ENCODE results near the gene HOXC4. TPM values are rescaled to one million over a fixed set of nuclear protein-coding genes. Genes with fewer than 3 reads are reported as not detected.
"Not testable (repeated sequence)": the region's sequence is repeated elsewhere in the genome, so short reads cannot be mapped to it uniquely, and the experiment has no call there.

The HOXC4 gene
- total RNA-seq, 1 donor from 2014 or later = 1.3 TPM

DNA sequence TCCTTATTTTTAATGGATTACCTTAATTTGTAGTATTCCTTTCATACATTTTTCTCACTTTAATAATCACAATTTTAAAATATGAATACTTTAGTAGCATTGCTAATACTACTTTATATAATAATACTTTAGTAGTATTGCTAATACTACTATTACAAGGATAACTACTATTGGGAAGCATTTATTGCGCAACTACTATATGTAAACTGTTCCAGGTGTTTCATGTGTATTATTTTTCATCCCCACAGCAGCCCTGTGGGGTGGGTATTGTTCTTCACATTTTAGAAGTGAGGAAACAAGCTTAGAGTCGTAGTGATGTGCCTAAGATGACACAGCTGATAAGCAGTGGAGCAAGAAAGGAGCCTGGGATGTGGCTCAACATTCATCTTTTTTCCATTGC, 45.0 kb downstream of the HOXC4 start:
- H3K27me3 ChIP-seq (ENCODE audit: control insufficient read depth, insufficient read depth, low read length); H3K36me3 ChIP-seq (ENCODE audit: control insufficient read depth, insufficient read depth, low read length); DNase-seq (ENCODE audit: low read depth); H3K4me3 ChIP-seq (ENCODE audit: low read depth, low read length): not testable (repeated sequence)

DNA sequence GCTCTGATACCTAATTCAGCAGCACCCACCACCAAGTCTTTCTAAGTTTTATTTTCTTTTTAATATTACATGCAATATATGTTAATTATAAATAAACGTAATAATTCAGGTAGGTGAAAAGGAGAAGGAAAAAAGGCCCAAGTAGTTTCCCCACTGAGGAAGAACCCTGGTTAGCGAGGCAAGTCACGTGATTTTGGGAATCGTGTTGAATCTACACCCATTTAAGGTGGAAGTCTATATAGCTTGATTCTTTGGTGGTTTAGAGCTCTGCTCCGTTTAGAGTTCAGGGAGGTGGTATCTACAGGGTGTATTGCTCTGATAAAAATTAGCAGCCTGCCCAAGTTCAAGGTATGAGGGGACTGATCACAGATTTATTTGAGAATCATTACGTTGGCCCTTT, 47.0 kb downstream of the HOXC4 start:
- not testable (repeated sequence) for H3K36me3 ChIP-seq (ENCODE audit: control insufficient read depth, insufficient read depth, low read length); H3K27me3 ChIP-seq (ENCODE audit: control insufficient read depth, insufficient read depth, low read length); DNase-seq (ENCODE audit: low read depth)

DNA sequence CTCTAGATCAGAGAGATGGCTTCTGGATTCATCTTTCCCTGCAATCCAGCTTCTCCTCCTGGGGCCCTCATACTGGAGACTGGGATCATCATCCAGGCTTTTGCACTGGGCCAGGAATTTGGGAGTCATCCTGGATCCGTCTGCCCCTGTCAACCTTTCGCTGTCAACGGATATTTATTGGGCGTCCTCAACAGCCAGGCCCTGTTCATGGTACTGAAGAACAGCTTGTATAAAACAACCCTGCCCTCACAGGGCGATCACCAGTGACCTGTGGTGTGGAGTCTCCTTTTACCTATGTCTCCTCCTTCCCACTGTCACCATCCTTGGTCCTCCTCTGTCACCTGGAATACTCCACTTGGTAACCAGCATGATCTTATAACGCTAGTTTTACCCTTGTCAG, 48.6 kb downstream of the HOXC4 start:
- H3K36me3 ChIP-seq (ENCODE audit: control insufficient read depth, insufficient read depth, low read length); DNase-seq (ENCODE audit: low read depth); H3K4me3 ChIP-seq (ENCODE audit: low read depth, low read length): not testable (repeated sequence)
- peaks cover 11% of the 10 kb centered on the region for H3K27me3 ChIP-seq (ENCODE audit: control insufficient read depth, insufficient read depth, low read length)

More for the DNA sequence above, 47.0 kb downstream of the HOXC4 start:
- not testable (repeated sequence) for H3K4me3 ChIP-seq (ENCODE audit: low read depth, low read length)

DNA sequence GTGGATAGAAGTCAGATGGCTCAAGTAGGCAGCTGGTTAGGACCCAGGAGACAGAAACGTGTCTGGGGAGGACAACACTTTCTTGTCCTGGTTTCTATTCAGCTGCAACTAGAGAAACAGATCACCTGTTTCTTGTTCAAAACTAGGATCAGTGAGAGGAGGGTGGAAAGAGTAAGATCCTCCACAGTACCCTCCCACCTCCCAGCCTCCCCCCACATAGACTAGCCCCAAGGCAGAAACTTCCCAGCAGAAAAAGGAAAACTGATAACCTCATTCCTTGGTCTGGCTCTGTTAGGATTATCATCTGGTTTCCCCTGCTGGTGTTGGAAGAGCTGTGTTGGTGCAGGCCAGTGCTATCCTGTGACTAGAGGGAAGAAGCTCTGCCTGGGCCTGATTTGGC, 50.2 kb downstream of the HOXC4 start:
- DNase-seq (ENCODE audit: low read depth); H3K36me3 ChIP-seq (ENCODE audit: control insufficient read depth, insufficient read depth, low read length); H3K4me3 ChIP-seq (ENCODE audit: low read depth, low read length): not testable (repeated sequence)
- H3K27me3 ChIP-seq (ENCODE audit: control insufficient read depth, insufficient read depth, low read length) = peaks cover 15% of the 10 kb centered on the region

Other genes with a start within 250 kb of the HOXC4 start
- gene HOXC13, start 115.0 kb upstream of the HOXC4 start, total RNA-seq = not detected in 2 replicates
- gene HOXC12, start 98.9 kb upstream of the HOXC4 start, total RNA-seq = not detected in 2 replicates
- gene HOXC11, start 80.7 kb upstream of the HOXC4 start, total RNA-seq = 0.58 and 0.96 TPM in 2 replicates
- 0.46 and 0.55 TPM in 2 replicates for gene HOTAIR, start 78.9 kb upstream of the HOXC4 start, total RNA-seq
- gene HOXC10, start 68.7 kb upstream of the HOXC4 start, total RNA-seq = 5.9 and 9.2 TPM in 2 replicates
- 12.3 and 15.5 TPM in 2 replicates for gene HOXC9, start 53.7 kb upstream of the HOXC4 start, total RNA-seq
- gene HOXC8, start 44.9 kb upstream of the HOXC4 start, total RNA-seq = 0.41 and 0.67 TPM in 2 replicates
- gene HOXC6, start 25.4 kb upstream of the HOXC4 start, total RNA-seq = 1.1 and 1.8 TPM in 2 replicates
- 0.50 TPM in 1 of 2 replicates, not detected in the other for gene HOXC5, start 20.8 kb upstream of the HOXC4 start, total RNA-seq
- gene SMUG1, start 135.2 kb downstream of the HOXC4 start, total RNA-seq = 66.5 and 67.1 TPM in 2 replicates
- 63.8 and 64.8 TPM in 2 replicates for gene CBX5, start 226.3 kb downstream of the HOXC4 start, total RNA-seq
- 514 and 645 TPM in 2 replicates for gene HNRNPA1, start 226.9 kb downstream of the HOXC4 start, total RNA-seq
- gene NFE2, start 247.2 kb downstream of the HOXC4 start, total RNA-seq = 0.07 and 0.17 TPM in 2 replicates